GM18873 (cell line): Measurements from ENCODE around the gene TIAM2.
"Not testable (repeated sequence)": the region's sequence is repeated elsewhere in the genome, so short reads cannot be mapped to it uniquely, and the experiment has no call there.

ENCODE experiments used
- ATAC-seq: cut with Tn5 transposase; IDR thresholded peaks from one replicate; pipeline ENCODE4 v1.9.1; 2021; ENCODE audit warnings: mild to moderate bottlenecking, moderate library complexity, moderate number of reproducible peaks; ENCODE audit not compliant: unreplicated experiment, low FRiP score

TIAM2 gene

DNA sequence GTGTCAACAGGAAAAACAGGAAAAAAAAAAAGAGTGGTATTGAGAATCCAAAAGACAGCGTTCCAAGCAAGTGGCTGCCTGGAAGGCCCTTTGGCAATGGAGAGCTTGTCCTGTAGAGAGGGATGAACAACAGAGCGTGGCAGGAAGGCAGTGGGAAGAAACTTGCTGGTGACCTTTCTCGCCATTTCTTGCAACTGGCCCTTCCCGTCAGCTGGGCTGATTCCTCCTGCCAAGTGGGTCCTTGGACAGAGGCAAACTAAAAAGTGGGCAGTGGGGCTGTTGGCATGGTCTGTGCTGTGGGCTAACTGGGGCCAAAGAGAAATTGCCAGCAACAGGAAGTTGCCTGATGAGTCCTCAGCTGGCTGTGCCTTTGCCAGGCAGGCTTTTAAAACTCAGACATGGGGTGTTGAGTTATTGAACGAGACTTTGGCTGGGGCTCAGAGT, 224.8 kb downstream of the TIAM2 start:
- no peak for ATAC-seq

DNA sequence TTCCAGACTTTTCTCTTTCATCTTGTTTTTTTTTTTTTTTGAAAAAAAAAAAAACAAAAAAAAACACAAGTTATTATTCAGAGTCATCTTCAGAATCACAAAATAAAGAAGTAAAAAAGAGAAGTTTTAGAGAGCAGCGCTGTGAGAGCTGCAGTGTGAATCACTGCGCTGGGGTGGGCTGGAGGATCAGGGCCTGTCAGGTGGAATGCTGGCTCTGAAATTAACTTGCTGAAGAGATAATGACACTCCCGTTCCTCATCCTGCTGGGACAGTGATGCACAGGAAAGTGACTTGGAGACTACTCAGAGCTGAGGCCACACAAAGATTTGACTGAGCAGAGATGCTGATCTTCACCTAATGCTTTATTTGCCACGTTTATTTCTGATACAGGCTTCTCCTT, 226.0 kb downstream of the TIAM2 start:
- no peak for ATAC-seq

DNA sequence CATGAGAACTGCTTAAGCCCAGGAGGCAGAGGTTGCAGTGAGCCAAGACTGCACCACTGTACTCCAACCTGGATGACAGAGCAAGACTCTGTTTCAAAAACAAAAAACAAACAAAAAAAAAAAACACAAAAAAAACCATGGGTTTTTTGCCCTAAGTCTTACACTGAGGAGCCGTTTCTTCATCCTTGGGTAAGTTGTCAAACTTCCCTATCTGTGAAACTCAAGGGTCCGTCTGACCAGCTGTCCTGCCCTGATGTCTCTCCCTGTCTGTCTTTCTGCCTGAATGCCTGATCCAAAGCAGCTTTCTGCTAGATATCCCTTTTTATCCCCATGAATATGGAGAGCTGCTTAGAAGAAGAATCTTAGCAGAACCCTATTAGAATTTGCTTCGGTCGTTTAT, 227.4 kb downstream of the TIAM2 start:
- no peak for ATAC-seq

DNA sequence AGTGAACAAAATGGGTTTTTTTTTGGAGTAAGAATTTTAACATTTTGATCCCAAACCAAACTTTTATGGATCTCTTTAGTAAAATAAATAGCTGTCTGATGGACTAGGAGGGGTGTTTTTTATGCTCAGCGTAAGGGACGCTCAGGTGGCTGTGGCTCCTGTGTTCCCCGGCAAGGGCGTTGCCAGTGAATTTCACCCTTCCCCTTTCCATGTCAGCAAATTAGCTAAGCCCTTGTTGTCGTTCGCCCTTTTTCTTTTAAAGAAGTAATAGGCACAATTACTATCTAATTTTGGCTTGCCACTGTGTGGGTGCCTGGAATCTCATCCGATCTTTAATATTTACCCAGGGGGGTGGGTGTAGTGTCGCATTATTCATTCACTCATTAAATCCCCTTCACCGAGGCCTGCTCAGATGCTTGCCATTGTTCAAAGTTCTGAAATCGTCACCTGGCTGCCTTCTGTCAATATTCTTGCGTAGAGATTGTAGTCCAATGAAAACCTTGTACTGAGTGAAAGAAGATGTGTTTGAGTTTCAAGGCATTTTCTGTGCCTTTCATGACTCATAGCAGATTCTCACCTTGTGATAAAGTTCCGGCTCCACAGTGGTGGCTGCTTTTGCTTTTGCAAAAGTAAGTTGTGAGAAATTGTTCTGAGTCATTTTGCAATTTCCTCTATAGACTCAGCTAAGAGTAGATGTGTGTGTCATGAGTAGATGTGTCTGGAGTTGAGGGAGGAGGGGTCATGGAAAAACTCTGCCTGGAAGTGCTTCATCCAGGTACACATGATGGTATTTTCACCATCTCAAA, 228.7 kb downstream of the TIAM2 start:
- ATAC-seq, result peak; percentile 88

DNA sequence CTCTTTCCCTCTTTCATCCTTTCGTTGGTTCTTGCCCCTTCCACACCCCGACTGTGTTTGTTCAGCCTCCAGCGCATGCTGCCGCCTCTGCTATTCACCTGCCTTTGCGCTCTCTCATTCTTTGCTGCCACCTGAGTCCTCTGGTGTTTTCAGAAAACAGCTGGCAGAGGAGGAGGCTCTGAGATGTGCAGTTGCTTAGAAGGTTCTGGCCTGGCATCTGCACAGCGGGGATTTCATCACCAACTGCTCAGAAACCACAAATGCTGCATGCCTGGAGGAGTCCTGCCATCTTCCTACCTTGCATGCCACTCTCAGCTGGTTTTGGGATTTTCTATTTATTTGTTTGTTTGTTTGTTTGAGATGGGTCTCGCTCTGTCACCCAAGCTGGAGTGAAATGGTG, 229.5 kb downstream of the TIAM2 start:
- no peak for ATAC-seq

DNA sequence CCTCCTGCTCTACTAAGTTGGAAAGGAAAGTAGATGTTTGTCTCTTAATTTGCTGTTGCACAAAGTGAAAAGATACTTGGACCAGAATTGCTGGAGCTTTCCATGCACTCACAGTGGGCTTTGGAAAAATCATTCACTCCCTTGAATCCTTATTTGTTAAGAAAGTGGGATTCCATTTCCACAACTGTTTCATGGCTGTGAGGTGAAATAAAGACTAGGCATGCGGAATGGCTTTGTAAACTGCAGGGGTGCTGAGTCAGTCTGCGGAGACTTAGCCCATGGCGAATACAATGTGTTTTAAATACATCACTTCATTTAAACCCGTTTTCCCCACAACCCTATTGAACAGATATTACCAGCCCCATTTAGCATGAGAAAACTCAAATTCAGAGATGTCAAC, 231.9 kb downstream of the TIAM2 start:
- ATAC-seq, result no peak

DNA sequence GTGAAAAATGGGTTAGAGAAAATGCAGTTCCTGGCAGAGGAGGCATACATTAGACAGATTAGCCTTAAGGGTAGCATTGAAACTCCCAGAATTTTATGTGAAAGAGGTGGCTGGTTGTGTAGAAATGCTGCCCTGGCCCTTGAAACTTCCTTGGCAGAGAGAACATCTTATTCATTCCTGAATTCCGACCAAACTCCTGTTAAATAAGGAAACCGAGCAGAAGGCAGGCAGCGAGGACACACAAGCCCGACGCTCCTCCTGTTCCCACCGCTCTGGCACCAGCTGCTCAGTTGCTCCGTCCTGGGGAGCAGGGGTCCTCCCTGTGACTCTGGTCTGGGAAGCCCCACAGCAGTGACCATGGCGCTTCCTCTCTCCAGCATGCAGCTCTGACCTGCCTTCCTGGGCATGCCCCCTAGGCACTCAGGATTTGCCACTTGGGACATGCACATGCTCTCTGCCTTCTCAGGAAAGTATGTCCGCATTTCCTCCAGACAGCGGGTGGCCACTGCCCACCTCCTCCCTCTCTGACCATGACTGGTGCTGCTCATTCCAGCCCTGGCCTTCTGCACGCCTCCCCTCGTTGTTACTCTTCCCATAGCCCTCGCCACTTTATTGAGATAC, 233.5 kb downstream of the TIAM2 start:
- no peak for ATAC-seq

DNA sequence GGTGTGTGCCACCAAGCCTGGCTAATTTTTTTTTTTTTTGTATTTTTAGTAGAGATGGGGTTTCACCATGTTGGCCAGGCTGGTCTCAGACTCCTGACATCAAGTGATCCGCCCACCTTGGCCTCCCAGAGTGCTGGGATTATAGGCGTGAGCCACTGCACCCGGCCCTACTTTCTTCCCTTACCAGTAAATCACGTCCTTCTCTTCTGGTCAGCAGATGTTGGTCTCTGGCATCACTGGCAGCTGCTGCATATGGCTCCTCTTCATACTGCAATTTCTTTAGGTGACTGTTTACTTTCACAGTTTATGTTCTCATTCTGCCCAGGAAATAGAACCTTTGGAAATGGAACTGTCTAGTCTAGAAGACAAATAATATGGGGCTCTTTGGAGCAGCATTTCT, 235.9 kb downstream of the TIAM2 start:
- not testable (repeated sequence) for ATAC-seq

DNA sequence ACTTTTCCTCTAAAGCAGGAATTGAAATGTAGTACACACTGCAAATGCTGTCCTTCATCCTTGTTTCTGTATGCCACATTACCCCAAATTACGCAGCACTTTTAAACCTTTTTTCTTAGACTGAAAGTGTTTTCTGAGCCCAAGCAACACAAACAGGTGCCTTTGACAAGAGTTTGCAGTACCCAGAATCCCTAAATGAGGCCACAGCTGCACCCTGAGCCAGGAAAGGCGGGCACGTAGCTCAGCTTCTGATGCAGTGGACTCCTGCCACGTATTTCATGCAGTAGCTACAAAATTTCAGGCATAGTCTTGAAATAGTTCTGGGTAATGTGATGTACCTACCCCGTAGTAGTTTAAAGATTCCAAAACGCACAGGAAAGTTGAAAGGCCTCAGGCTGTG, 237.7 kb downstream of the TIAM2 start:
- ATAC-seq, result no peak

DNA sequence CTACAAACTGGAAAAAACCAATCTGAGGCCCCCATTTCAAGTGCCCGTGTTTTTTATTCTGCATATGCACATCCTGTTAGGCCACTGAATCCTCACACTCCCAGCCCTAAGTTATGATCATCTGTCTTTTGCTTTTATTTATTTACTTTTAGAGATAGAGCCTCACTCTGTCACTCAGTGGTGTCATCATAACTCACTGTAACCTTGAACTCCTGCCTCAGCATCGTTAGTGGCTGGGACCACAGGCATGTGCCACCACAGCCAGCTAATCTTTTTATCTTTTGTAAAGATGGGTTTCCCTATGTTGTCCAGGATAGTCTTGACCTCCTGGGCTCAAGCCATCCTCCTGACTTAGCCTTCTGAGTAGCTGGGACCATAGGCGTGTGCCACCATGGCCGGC, 239.1 kb downstream of the TIAM2 start:
- ATAC-seq, result no peak

DNA sequence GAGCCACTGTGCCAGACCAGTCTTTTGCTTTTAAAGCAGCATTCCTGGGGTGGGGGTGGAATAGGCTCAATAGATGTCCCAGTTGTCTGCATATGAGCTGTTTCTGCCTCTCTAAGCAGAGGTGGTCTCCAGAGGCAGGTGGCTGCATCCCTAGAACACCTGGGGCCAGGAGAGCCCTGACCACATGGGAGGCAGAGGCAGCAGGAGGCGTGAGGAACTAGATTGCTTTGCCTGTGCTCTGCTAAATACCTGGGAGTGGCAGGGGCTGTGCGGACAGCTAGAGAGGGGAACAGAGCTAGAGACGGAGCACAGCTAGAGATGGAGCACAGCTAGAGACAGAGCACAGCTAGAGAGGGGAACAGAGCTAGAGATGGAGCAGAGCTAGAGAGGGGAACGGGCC, 239.6 kb downstream of the TIAM2 start:
- no peak for ATAC-seq

DNA sequence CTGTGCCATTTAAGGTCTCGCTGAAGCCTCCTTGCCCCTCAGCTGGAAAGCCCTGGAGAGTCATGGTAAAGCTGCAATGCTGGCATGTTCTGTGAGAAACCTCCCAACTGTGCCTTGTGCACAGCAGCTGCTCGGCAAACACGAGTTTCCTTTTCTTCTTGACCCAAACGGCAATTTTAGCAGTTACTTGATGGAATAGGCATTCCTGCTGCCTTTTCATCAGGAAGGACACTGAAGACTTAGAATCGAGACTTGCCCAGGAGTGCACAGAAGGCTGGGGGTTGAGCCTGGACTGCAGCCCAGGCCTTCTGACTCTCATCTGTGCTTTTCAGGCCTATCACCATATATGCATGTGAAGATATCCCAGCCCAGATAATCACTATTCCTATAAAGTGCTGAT, 240.0 kb downstream of the TIAM2 start:
- no peak for ATAC-seq

DNA sequence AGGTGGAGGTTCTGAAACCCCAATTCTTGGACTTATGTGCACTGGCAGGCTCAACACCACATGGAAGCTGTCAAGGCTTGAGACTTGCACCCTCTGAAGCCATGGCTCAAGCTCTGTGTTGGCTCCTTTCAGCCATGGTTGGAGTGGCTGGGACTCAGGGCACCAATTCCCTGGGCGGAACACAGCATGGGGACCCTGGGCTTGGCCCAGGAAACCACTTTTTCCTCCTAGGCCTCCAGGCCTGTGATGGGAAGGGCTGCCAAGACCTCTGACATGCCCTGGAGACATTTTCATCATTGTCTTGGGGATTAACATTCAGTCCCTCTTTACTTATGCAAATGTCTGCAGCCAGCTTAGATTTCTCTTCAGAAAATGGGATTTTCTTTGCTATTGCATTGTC, 242.5 kb downstream of the TIAM2 start:
- no peak for ATAC-seq

DNA sequence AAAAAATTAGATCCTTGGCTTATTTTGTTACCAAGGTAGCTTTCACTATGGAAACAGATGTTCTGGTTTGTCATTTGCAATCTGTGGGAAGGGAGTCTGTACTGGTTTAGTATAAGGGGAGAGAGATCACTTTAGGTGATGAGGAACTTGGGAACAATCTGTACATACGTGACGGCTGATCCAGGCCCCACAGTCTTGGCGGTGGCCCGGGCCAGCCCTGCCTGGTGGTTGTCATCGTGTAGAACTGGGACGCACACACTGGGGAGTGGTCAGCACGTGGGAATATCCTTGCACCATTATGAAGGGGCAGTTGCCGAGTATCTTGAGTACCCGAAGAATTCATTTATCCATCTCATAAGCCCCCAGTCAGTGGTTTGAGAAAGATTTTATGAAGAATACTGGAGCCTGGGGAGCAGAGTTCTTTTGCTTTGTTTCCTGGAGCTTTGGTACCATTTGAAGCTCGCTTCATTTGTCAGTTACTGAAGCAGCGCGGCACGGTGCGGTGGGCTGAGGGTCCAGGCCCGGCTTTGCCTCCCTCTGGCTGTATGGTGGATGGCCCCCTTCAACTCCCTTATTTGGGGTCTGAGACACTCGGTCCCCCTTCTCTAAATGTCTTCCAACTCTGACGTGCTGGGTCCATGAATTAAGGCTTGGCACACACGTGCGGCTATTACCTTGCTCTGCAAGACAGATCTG, 245.9 kb downstream of the TIAM2 start:
- ATAC-seq, result no peak

DNA sequence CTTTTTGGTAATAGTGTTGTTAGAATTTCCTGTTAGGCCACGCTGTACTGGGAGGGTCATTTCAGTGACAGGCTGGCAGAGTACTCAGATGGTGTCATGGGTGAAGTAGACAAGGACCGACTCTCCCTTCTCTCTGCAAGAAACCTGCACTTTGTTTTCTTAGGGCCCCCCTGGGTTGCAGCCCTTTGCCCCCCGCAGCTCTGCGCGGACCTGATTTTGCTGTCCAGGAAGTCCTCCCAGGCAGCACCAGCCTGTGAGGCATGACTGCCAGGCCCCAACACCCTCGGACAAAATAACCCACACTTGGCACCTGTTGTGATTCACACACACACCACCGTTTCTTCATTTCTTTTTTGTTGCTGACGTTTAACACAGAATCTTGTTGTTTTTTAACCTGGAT, 246.9 kb downstream of the TIAM2 start:
- ATAC-seq, result no peak

DNA sequence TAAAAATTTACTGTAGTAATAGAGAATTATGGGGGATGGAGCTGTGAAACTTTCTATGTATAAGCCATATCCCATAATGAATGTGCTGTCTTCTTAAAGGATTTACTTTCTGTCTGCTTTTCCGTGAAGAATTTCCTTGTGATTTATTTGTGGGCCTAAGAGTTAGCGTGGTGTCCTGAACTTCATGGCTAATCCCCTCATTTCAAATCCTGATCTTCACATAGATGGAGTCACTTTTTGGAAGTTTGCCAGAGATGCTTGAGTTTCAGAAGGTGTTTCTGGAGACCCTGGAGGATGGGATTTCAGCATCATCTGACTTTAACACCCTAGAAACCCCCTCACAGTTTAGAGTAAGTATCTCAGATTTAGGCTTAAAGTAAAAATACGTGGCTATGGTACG, 249.3 kb downstream of the TIAM2 start:
- no peak for ATAC-seq

DNA sequence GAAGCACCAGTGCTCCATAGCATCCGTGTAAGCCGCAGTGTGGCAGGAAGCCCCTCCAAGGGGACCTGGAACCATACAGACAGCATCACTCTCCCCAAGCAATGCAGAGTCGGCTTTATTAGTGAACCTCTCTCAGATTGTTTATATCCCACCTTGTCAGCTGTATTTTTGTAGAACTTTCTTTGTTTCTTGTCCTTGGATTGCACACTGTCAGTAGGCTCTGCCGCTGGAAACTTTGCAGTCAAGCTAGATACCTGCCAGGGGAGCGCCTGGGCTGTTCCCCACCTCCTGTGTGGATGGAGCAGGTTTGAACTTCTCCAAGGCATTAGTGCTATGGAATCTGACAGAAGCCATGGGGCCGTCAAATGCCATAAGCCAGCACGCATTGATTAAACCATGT, 250.1 kb downstream of the TIAM2 start:
- no peak for ATAC-seq

DNA sequence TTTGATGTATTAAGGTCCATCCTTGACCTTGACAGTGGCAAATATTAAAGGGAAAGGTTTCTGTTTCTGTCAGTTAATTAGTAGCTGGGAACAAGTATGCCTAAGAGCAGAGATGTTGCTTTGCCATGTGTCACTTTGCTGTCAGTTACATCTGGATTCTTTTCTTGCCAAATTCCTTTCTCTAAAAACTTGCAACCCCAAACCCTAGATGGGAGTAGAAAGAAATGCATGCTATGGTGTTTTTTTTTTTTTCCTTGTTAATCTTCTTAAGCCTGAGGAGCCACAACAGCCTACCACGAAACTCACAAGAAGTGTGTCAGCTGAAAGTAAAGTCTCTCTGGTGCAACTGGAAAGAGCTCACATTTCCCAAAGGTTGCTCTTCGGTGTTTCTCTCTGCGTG, 250.7 kb downstream of the TIAM2 start:
- no peak for ATAC-seq

DNA sequence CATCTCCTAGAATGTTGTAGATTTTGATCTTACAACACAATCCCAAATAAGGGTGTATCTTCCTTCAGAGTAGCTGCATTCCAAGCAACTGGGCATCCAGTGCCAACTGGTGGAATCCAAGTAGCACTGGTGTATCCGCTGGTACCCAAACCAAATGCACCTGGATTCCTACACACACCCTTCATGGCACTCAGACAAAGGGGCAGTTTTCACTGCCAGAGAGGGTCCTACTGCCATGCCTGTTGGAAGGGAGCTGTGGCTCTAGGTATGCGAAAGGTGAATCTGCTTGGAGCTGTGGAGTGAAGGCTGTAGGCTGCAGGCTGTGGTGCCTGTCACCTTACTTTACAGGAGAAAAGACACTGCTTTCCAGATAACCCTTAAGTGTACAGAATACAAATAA, 251.7 kb downstream of the TIAM2 start:
- no peak for ATAC-seq

DNA sequence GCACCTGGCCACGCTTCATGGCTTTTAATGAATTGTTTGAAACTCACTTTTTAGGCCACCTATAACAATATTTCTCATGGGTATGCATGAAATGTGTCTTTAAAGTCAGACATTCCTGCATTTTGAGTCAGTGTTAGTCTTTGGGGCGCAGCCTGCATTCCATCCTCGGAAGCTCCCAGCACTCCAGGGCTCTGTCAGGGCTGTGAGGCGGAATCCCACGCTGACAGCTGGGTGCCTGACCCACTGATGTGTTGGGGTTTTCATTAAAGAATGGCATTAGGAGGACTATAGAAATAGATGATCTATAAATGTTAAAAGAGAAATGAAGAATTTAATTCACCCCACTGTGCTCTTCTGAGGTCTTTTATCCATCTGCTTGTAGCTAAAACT, 252.5 kb downstream of the TIAM2 start:
- no peak for ATAC-seq
